NB4 (cell line): ENCODE data around the gene ELMOD1.

Experiments used
- POLR2A ChIP-seq: IDR thresholded peaks from 2 replicates; pipeline ENCODE4 v1.6.1; 2011; ENCODE audit warnings: mild to moderate bottlenecking; ENCODE audit not compliant: insufficient read length; ENCODE audit errors: extremely low read depth
- TF ChIP-seq, protein P1 (sequence below): IDR thresholded peaks from one replicate; pipeline ENCODE4 v1.5.1; 2012; ENCODE audit warnings: low read depth, low read length

DNA sequence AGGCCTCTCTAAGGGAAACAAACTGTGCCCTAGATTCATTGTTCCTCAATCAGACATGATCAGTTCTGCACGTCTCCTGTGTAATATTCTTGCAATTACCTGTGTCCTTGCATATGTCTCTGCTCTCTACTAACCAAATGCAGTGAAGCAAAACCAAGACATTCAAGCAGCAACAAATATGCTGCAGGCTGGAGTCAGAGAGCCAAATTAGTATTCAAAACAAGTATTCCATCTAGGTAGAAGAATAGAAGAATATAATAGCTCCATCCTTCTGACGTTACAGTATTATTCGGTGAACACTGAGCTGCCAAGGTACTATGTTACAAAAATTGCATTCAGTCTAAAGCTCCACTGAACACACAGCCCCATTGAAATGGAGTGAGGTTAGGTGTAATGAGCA is 69.1 kb downstream of the ELMOD1 start:
- TF ChIP-seq, protein P1, sequence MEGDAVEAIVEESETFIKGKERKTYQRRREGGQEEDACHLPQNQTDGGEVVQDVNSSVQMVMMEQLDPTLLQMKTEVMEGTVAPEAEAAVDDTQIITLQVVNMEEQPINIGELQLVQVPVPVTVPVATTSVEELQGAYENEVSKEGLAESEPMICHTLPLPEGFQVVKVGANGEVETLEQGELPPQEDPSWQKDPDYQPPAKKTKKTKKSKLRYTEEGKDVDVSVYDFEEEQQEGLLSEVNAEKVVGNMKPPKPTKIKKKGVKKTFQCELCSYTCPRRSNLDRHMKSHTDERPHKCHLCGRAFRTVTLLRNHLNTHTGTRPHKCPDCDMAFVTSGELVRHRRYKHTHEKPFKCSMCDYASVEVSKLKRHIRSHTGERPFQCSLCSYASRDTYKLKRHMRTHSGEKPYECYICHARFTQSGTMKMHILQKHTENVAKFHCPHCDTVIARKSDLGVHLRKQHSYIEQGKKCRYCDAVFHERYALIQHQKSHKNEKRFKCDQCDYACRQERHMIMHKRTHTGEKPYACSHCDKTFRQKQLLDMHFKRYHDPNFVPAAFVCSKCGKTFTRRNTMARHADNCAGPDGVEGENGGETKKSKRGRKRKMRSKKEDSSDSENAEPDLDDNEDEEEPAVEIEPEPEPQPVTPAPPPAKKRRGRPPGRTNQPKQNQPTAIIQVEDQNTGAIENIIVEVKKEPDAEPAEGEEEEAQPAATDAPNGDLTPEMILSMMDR: no peak
- TF ChIP-seq POLR2A: no peak
